ENCODE results near the gene TMEM239.

DNA sequence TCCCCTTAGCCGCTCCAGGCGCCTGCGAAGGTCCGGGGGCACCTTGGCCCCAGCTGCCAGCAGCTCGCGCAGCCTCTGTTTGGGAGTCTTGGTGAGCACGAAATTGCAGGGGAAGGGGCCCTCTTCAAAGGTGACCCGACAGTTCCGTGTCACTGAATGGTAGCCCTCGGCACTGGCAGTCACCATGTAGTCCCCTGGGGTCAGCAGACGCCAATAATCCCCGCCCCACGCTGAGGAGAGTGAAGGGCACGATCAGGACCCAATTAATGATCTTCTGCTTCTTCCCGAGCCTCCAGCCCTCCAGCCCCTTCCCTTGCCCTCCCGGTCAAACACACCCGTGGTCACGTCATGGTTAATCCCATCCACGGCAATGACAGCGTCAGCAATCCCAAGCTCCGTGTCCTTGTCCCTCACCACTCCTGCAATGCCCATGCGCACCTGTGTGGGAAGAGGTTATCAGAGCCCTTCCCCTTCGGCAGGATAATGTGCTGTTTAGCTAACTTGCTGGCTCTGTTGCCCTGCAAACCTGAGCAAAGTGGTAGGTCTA is 21.9 kb upstream of the TMEM239 start:
- TF ChIP-seq POLR2AphosphoS5 (IDR thresholded peaks at IDR 0.05; ENCODE audit: borderline replicate concordance, low read depth, low read length) (no peak), EZH2 (IDR thresholded peaks at IDR 0.05) (no peak)
